Measurements from ENCODE around the gene LPAR1.

The LPAR1 gene

DNA sequence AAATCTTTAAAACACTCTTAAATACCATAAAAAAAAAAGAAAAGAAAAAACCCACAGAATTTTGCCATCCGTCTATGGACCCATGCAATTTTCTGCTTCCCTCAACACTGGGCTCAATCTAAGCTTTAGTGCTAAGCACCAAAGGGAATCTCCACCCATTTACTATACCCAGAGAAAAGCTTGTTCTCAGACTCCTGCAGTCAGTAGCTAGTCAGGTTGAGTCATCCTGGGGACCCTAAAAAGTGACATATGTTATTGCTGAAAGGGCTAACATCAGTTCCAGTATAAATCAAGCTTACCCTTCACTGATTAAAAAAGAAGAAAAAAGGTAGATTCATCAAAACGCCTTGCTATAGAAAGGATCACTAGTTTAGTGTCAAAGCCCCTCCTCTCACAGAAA lies 192.1 kb downstream of the LPAR1 start:
- Histone ChIP-seq H3K27ac (ENCODE audit: insufficient read depth, low read length, poor library complexity, severe bottlenecking) (no peak overlapping the region), H3K4me1 (ENCODE audit: control insufficient read depth, insufficient read depth, low read length, poor library complexity, severe bottlenecking) (no peaks in the 10 kb centered on the region), H3K27me3 (replicated peaks; ENCODE audit: control insufficient read depth, insufficient read depth, low read length, poor library complexity, severe bottlenecking) (no peaks in the 10 kb centered on the region), H3K36me3 (ENCODE audit: control insufficient read depth, insufficient read depth, low read length) (no peaks in the 10 kb centered on the region), H3K9me3 (ENCODE audit: control insufficient read depth, low read length) (no peaks in the 10 kb centered on the region), H3K4me3 (ENCODE audit: insufficient read depth, low read depth, low read length, poor library complexity, severe bottlenecking) (no peak overlapping the region)
- no peak for DNase-seq

DNA sequence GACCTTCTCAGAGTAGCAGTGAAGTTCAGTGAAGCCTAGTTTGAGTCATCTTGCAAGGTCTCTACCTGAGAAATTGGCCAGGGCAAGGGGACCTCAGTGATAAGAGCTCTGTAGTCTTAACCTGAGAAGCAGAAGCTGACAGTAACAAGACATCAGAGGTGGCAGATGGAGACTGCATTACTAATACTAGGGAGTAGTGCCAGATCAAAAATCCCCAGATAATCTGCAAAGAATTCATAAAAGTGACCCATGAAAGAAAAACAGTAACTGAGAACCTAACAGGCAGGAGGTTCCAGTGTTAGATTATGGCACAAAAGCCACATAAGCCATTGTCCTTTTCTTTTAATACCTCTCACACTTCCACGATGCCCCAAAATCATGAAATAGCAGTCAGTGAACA lies 194.1 kb downstream of the LPAR1 start:
- H3K27me3 ChIP-seq (replicated peaks; ENCODE audit: control insufficient read depth, insufficient read depth, low read length, poor library complexity, severe bottlenecking), result no peaks in the 10 kb centered on the region
- DNase-seq, result no peak

DNA sequence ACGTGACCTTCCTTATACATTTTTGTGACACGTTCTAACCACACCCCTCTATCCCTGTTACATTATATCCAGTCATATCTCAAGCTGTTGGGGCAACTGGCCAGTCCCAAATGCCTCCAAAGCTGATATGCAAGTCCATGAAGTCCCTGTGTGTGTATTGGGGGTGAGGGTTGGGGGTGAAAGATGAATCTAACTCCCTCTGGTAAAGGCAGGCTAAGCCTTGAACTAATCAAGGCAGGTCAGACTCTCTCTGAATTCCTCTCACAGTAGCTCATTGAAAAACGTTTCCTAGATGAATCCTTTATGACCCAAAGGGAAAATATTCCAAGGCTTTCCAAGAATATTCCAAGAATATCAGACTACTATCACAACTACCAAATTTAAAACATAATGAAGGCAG lies 195.3 kb downstream of the LPAR1 start:
- Histone ChIP-seq H3K4me1 (ENCODE audit: control insufficient read depth, insufficient read depth, low read length, poor library complexity, severe bottlenecking) (no peaks in the 10 kb centered on the region), H3K4me3 (ENCODE audit: insufficient read depth, low read depth, low read length, poor library complexity, severe bottlenecking) (no peak overlapping the region), H3K27ac (ENCODE audit: insufficient read depth, low read length, poor library complexity, severe bottlenecking) (no peak overlapping the region), H3K36me3 (ENCODE audit: control insufficient read depth, insufficient read depth, low read length) (no peaks in the 10 kb centered on the region), H3K27me3 (replicated peaks; ENCODE audit: control insufficient read depth, insufficient read depth, low read length, poor library complexity, severe bottlenecking) (no peaks in the 10 kb centered on the region), H3K9me3 (ENCODE audit: control insufficient read depth, low read length) (no peaks in the 10 kb centered on the region)
- no peak for DNase-seq

More for the DNA sequence above, 194.1 kb downstream of the LPAR1 start:
- no peaks in the 10 kb centered on the region for H3K36me3 ChIP-seq (ENCODE audit: control insufficient read depth, insufficient read depth, low read length)
- no peaks in the 10 kb centered on the region for H3K9me3 ChIP-seq (ENCODE audit: control insufficient read depth, low read length)
- H3K27ac ChIP-seq (ENCODE audit: insufficient read depth, low read length, poor library complexity, severe bottlenecking), result no peak overlapping the region
- H3K4me1 ChIP-seq (ENCODE audit: control insufficient read depth, insufficient read depth, low read length, poor library complexity, severe bottlenecking), result no peaks in the 10 kb centered on the region
- no peak overlapping the region for H3K4me3 ChIP-seq (ENCODE audit: insufficient read depth, low read depth, low read length, poor library complexity, severe bottlenecking)

- no peak for DNase-seq
- no peak overlapping the region for H3K27ac ChIP-seq (ENCODE audit: insufficient read depth, low read length, poor library complexity, severe bottlenecking)
- H3K9me3 ChIP-seq (ENCODE audit: control insufficient read depth, low read length), result no peaks in the 10 kb centered on the region
These were observed 196.1 kb downstream of the LPAR1 start for GRCh38 chr9:110842169-110842568.

GRCh38 chr9:110837401-110838005 lies 200.8 kb downstream of the LPAR1 start:
- DNase-seq, result no peak
- no peak overlapping the region for H3K4me3 ChIP-seq (ENCODE audit: insufficient read depth, low read depth, low read length, poor library complexity, severe bottlenecking)
- H3K4me1 ChIP-seq (ENCODE audit: control insufficient read depth, insufficient read depth, low read length, poor library complexity, severe bottlenecking), result no peaks in the 10 kb centered on the region
- no peaks in the 10 kb centered on the region for H3K27me3 ChIP-seq (replicated peaks; ENCODE audit: control insufficient read depth, insufficient read depth, low read length, poor library complexity, severe bottlenecking)
- no peaks in the 10 kb centered on the region for H3K36me3 ChIP-seq (ENCODE audit: control insufficient read depth, insufficient read depth, low read length)
- H3K27ac ChIP-seq (ENCODE audit: insufficient read depth, low read length, poor library complexity, severe bottlenecking), result no peak overlapping the region
- H3K9me3 ChIP-seq (ENCODE audit: control insufficient read depth, low read length), result no peaks in the 10 kb centered on the region

More at GRCh38 chr9:110842169-110842568, 196.1 kb downstream of the LPAR1 start:
- H3K4me1 ChIP-seq (ENCODE audit: control insufficient read depth, insufficient read depth, low read length, poor library complexity, severe bottlenecking), result no peaks in the 10 kb centered on the region
- H3K4me3 ChIP-seq (ENCODE audit: insufficient read depth, low read depth, low read length, poor library complexity, severe bottlenecking), result no peak overlapping the region
- no peaks in the 10 kb centered on the region for H3K36me3 ChIP-seq (ENCODE audit: control insufficient read depth, insufficient read depth, low read length)
- H3K27me3 ChIP-seq (replicated peaks; ENCODE audit: control insufficient read depth, insufficient read depth, low read length, poor library complexity, severe bottlenecking), result no peaks in the 10 kb centered on the region

GRCh38 chr9:110835859-110836271 lies 202.4 kb downstream of the LPAR1 start:
- Histone ChIP-seq H3K4me1 (ENCODE audit: control insufficient read depth, insufficient read depth, low read length, poor library complexity, severe bottlenecking) (no peaks in the 10 kb centered on the region), H3K9me3 (ENCODE audit: control insufficient read depth, low read length) (no peaks in the 10 kb centered on the region), H3K27me3 (replicated peaks; ENCODE audit: control insufficient read depth, insufficient read depth, low read length, poor library complexity, severe bottlenecking) (no peaks in the 10 kb centered on the region), H3K36me3 (ENCODE audit: control insufficient read depth, insufficient read depth, low read length) (no peaks in the 10 kb centered on the region), H3K4me3 (ENCODE audit: insufficient read depth, low read depth, low read length, poor library complexity, severe bottlenecking) (no peak overlapping the region), H3K27ac (ENCODE audit: insufficient read depth, low read length, poor library complexity, severe bottlenecking) (no peak overlapping the region)
- DNase-seq, result no peak

DNA sequence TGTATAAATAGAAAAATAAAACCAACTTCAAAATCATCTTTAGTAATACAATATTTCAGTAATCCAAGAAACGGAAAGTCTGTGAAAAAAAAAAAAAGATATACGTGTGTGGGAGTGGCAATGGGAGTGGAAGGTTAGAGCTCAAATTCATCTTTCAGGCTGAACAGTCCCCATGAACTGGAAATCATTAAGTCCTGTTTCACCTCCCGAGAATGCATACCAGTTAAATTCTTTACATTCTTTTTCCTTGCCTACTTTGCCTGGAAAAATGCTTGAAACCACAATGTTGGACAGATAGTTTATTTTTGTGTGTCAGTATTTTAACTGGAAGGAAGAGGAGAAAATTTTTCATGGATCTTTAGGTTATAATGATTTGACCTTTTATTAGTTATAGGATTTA lies 202.9 kb downstream of the LPAR1 start:
- H3K27me3 ChIP-seq (replicated peaks; ENCODE audit: control insufficient read depth, insufficient read depth, low read length, poor library complexity, severe bottlenecking), result no peaks in the 10 kb centered on the region
- H3K4me1 ChIP-seq (ENCODE audit: control insufficient read depth, insufficient read depth, low read length, poor library complexity, severe bottlenecking), result no peaks in the 10 kb centered on the region
- H3K27ac ChIP-seq (ENCODE audit: insufficient read depth, low read length, poor library complexity, severe bottlenecking), result no peak overlapping the region
- no peak overlapping the region for H3K4me3 ChIP-seq (ENCODE audit: insufficient read depth, low read depth, low read length, poor library complexity, severe bottlenecking)
- no peak for DNase-seq
- no peaks in the 10 kb centered on the region for H3K9me3 ChIP-seq (ENCODE audit: control insufficient read depth, low read length)
- no peaks in the 10 kb centered on the region for H3K36me3 ChIP-seq (ENCODE audit: control insufficient read depth, insufficient read depth, low read length)

- H3K4me3 ChIP-seq (ENCODE audit: insufficient read depth, low read depth, low read length, poor library complexity, severe bottlenecking), result no peak overlapping the region
- no peak overlapping the region for H3K27ac ChIP-seq (ENCODE audit: insufficient read depth, low read length, poor library complexity, severe bottlenecking)
- H3K27me3 ChIP-seq (replicated peaks; ENCODE audit: control insufficient read depth, insufficient read depth, low read length, poor library complexity, severe bottlenecking), result no peaks in the 10 kb centered on the region
- no peaks in the 10 kb centered on the region for H3K9me3 ChIP-seq (ENCODE audit: control insufficient read depth, low read length)
- no peak for DNase-seq
- no peaks in the 10 kb centered on the region for H3K4me1 ChIP-seq (ENCODE audit: control insufficient read depth, insufficient read depth, low read length, poor library complexity, severe bottlenecking)
- H3K36me3 ChIP-seq (ENCODE audit: control insufficient read depth, insufficient read depth, low read length), result no peaks in the 10 kb centered on the region
These were observed 205.3 kb downstream of the LPAR1 start for GRCh38 chr9:110832926-110833325.

DNA sequence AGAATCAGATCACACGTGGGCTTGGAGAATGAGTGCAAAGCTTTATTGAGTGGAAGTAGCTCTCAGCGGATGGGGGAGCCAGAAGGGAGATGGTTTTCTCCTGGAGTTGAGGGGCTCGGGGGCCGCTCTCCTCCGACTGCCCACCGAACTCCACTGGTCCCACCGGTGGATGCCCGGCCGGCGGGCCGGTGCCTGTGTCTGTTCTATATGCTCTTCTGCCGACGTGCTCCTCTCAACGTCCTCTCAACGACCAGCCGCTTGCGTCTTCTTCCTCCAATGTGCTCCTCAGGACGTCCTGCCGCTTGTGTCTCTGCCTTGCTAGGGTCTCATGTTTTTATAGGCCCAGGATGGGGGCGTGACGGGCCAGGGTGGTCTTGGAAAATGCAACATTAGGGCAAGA lies 207.8 kb downstream of the LPAR1 start:
- no peaks in the 10 kb centered on the region for H3K4me1 ChIP-seq (ENCODE audit: control insufficient read depth, insufficient read depth, low read length, poor library complexity, severe bottlenecking)
- no peak for DNase-seq
- H3K27me3 ChIP-seq (replicated peaks; ENCODE audit: control insufficient read depth, insufficient read depth, low read length, poor library complexity, severe bottlenecking), result no peaks in the 10 kb centered on the region
- no peaks in the 10 kb centered on the region for H3K9me3 ChIP-seq (ENCODE audit: control insufficient read depth, low read length)
- H3K4me3 ChIP-seq (ENCODE audit: insufficient read depth, low read depth, low read length, poor library complexity, severe bottlenecking), result no peak overlapping the region
- no peaks in the 10 kb centered on the region for H3K36me3 ChIP-seq (ENCODE audit: control insufficient read depth, insufficient read depth, low read length)
- no peak overlapping the region for H3K27ac ChIP-seq (ENCODE audit: insufficient read depth, low read length, poor library complexity, severe bottlenecking)

GRCh38 chr9:110828264-110828663 lies 210.0 kb downstream of the LPAR1 start:
- DNase-seq, result no peak
- H3K27me3 ChIP-seq (replicated peaks; ENCODE audit: control insufficient read depth, insufficient read depth, low read length, poor library complexity, severe bottlenecking), result no peaks in the 10 kb centered on the region
- no peak overlapping the region for H3K4me3 ChIP-seq (ENCODE audit: insufficient read depth, low read depth, low read length, poor library complexity, severe bottlenecking)
- H3K4me1 ChIP-seq (ENCODE audit: control insufficient read depth, insufficient read depth, low read length, poor library complexity, severe bottlenecking), result no peaks in the 10 kb centered on the region
- H3K27ac ChIP-seq (ENCODE audit: insufficient read depth, low read length, poor library complexity, severe bottlenecking), result no peak overlapping the region
- H3K9me3 ChIP-seq (ENCODE audit: control insufficient read depth, low read length), result no peaks in the 10 kb centered on the region
- no peaks in the 10 kb centered on the region for H3K36me3 ChIP-seq (ENCODE audit: control insufficient read depth, insufficient read depth, low read length)
